ENCODE measurements around the gene EEPD1. TPM values are rescaled to one million over a fixed set of nuclear protein-coding genes. Genes with fewer than 3 reads are reported as not detected.

The EEPD1 gene
- total and polyA plus RNA-seq, 2 donors (not counting 3 experiments of a cell fraction or from before 2014, with no cell fraction given) = 0.40 to 0.42 TPM

GRCh38 chr7:36131026-36131425, 22.0 kb upstream of the EEPD1 start:
- no peaks in the 10 kb centered on the region for H3K9me3 ChIP-seq (replicated peaks; ENCODE audit: control insufficient read depth, insufficient read depth, low read length)
- TF ChIP-seq MAX (IDR thresholded peaks at IDR 0.05; ENCODE audit: insufficient read depth, insufficient read length) = no peak
- no peak for TF ChIP-seq EZH2 (IDR thresholded peaks at IDR 0.05; ENCODE audit: borderline replicate concordance, low read depth, low read length, severe bottlenecking)
- TF ChIP-seq CTCF (IDR thresholded peaks at IDR 0.05; ENCODE audit: extremely low read depth in 1 of 2, insufficient read depth in 1 of 2, low read depth in 1 of 2, low read length in 2 of 2) = no peak
- no peak for TF ChIP-seq JUN (IDR thresholded peaks at IDR 0.05; ENCODE audit: borderline replicate concordance, insufficient read depth, insufficient read length, low read depth)
- no peak for TF ChIP-seq MYC (IDR thresholded peaks at IDR 0.05; ENCODE audit: low read depth, low read length)
- no peak for TF ChIP-seq FOS (IDR thresholded peaks at IDR 0.05; ENCODE audit: borderline replicate concordance, insufficient read depth, low read length)
- no peak for TF ChIP-seq POLR2A (IDR thresholded peaks at IDR 0.05; ENCODE audit: low read depth, low read length)
- H3K4me2 ChIP-seq (ENCODE audit: insufficient read depth, low read length) = no peak overlapping the region
- no TSS peak for BruUV-seq (replicated peaks)
- H3K27ac ChIP-seq (ENCODE audit: insufficient read depth, low read depth, low read length) = no peak overlapping the region
- intact Hi-C loops (cut with micrococcal nuclease) (no loop called here), dilution Hi-C loops (cut with MboI; ENCODE audit: extremely low pct_ligation_motif_present, low sequenced_read_pairs) (no loop called here)
- no peak for DNase-seq (ENCODE audit: low read depth, low spot score)
- FAIRE-seq = no peak
- peaks cover 0 to 2% of the 10 kb centered on the region in 2 experiments for H3K27me3 ChIP-seq (ENCODE audit: control insufficient read depth in 2 of 2, insufficient read depth in 2 of 2, low read length in 2 of 2)
- no peak overlapping the region for H2AFZ ChIP-seq (ENCODE audit: low read depth, low read length)
- H3K4me3 ChIP-seq (replicated peaks in 1 of 3; ENCODE audit: insufficient read depth in 1 of 3, low read depth in 1 of 3, low read length in 3 of 3) = no peak overlapping the region
- H3K9ac ChIP-seq (replicated peaks; ENCODE audit: extremely low read depth, insufficient read depth, low read length) = no peak overlapping the region
- ChIA-PET POLR2A (no interaction called here), CTCF (no interaction called here)
- H3K36me3 ChIP-seq (ENCODE audit: control insufficient read depth in 2 of 2, extremely low read depth in 1 of 2, insufficient read depth in 2 of 2, low read length in 2 of 2) = no peaks in the 10 kb centered on the region
- H3K9me1 ChIP-seq (replicated peaks; ENCODE audit: control insufficient read depth, extremely low read depth, insufficient read depth, low read length) = no peaks in the 10 kb centered on the region
- H3K79me2 ChIP-seq (ENCODE audit: control insufficient read depth, insufficient read depth, low read length) = no peaks in the 10 kb centered on the region
- H3K4me1 ChIP-seq (ENCODE audit: control insufficient read depth, extremely low read depth, insufficient read depth, low read length) = no peaks in the 10 kb centered on the region
- H4K20me1 ChIP-seq (replicated peaks; ENCODE audit: control insufficient read depth, extremely low read depth, insufficient read depth, low read length) = no peaks in the 10 kb centered on the region
